IMR-90 (cell line): Measurements from ENCODE around the gene FBXO34. TPM values are rescaled to one million over a fixed set of nuclear protein-coding genes. Genes with fewer than 3 reads are reported as not detected.

Experiments
- ATAC-seq: fragments of 200-7000 bp; cut with Tn5 transposase; 2 replicates; pipeline ENCODE4 v1.9.1; 2020; ENCODE audit warnings: low read depth, mild to moderate bottlenecking, moderate library complexity
- BruUV-seq: library from RNA; stranded (reverse); fragments of 400-500 nt; replicated peaks from 2 replicates; lab custom pipeline; 2021; lab: Mats Ljungman, UMichigan
- CTCF ChIA-PET: fragments of 300-600 bp; formaldehyde crosslinking; extraction: SDS; loops from one replicate; lab custom pipeline; 2021; ENCODE audit warnings: antibody characterized with exemption; lab: Yijun Ruan, JAX
- POLR2A ChIA-PET: fragments of 300-600 bp; sonication (Branson Sonifier 250); formaldehyde crosslinking; loops from one replicate; lab custom pipeline; 2022; ENCODE audit warnings: antibody characterized with exemption; ENCODE audit not compliant: unreplicated experiment; lab: Charles Lee
- DNase-seq: peaks from one replicate; pipeline ENCODE4 v3.0.0; 2013
- H2AFZ ChIP-seq: replicated peaks from 2 replicates; pipeline ENCODE3; 2013; ENCODE audit warnings: low read length, mild to moderate bottlenecking; ENCODE audit not compliant: poor library complexity
- H2AK5ac ChIP-seq: 2 replicates; pipeline ENCODE4 v1.6.1; 2013; ENCODE audit warnings: low read depth, low read length, inconsistent platforms
- H2AK9ac ChIP-seq: replicated peaks from 2 replicates; pipeline ENCODE3; 2013; ENCODE audit warnings: mild to moderate bottlenecking, low read depth, low read length, moderate library complexity; ENCODE audit not compliant: poor library complexity
- H2BK120ac ChIP-seq: 2 replicates; pipeline ENCODE4 v1.6.1; 2013; ENCODE audit warnings: low read depth, low read length, inconsistent platforms
- H2BK15ac ChIP-seq: 3 replicates; pipeline ENCODE4 v1.6.1; 2013; ENCODE audit warnings: low read depth, low read length, inconsistent platforms
- H2BK20ac ChIP-seq: 2 replicates; pipeline ENCODE4 v1.6.1; 2013; ENCODE audit warnings: low read depth, mild to moderate bottlenecking, inconsistent platforms, low read length, moderate library complexity
- H2BK5ac ChIP-seq: 2 replicates; pipeline ENCODE4 v1.6.1; 2013; ENCODE audit warnings: mild to moderate bottlenecking, low read depth, low read length, inconsistent platforms; ENCODE audit not compliant: poor library complexity, severe bottlenecking
- H3K14ac ChIP-seq: replicated peaks from 2 replicates; pipeline ENCODE4 v1.6.1; 2013; ENCODE audit warnings: low read depth, low read length, inconsistent platforms
- H3K18ac ChIP-seq: 2 replicates; pipeline ENCODE4 v1.6.1; 2013; ENCODE audit warnings: low read depth, low read length, control low read depth
- H3K23ac ChIP-seq: 2 replicates; pipeline ENCODE4 v1.6.1; 2013; ENCODE audit warnings: low read depth, low read length, inconsistent platforms
- H3K27ac ChIP-seq: 2 replicates; pipeline ENCODE4 v1.5.1; 2013; ENCODE audit warnings: mild to moderate bottlenecking, control low read depth, low read length; ENCODE audit not compliant: insufficient read depth
- H3K27me3 ChIP-seq: 2 replicates; pipeline ENCODE4 v1.6.1; 2013; ENCODE audit warnings: low read length; ENCODE audit not compliant: control insufficient read depth, insufficient read depth
- H3K36me3 ChIP-seq: 2 replicates; pipeline ENCODE4 v1.6.1; 2013; ENCODE audit warnings: low read length, mixed read lengths; ENCODE audit not compliant: control insufficient read depth, insufficient read depth
- H3K4ac ChIP-seq: 2 replicates; pipeline ENCODE4 v1.6.1; 2013; ENCODE audit warnings: low read depth, low read length, inconsistent platforms
- H3K4me1 ChIP-seq: 2 replicates; pipeline ENCODE4 v1.6.1; 2013; ENCODE audit warnings: low read length, mixed read lengths; ENCODE audit not compliant: control insufficient read depth, insufficient read depth
- H3K4me2 ChIP-seq: 2 replicates; pipeline ENCODE4 v1.6.1; 2013; ENCODE audit warnings: low read depth, mild to moderate bottlenecking, control low read depth, low read length, moderate library complexity
- H3K4me3 ChIP-seq: 2 replicates; pipeline ENCODE4 v1.5.1; 2013; ENCODE audit warnings: low read depth, mild to moderate bottlenecking, control low read depth, low read length, moderate library complexity; ENCODE audit not compliant: insufficient read depth
- H3K56ac ChIP-seq: 2 replicates; pipeline ENCODE4 v1.6.1; 2013; ENCODE audit warnings: low read length, inconsistent platforms; ENCODE audit not compliant: insufficient read depth; ENCODE audit errors: extremely low read depth
- H3K79me1 ChIP-seq, 2 experiments: 2 replicates each; pipeline ENCODE4 v1.6.1; 2013; ENCODE audit warnings: low read length in 2 of 2, inconsistent platforms in 1 of 2, low read depth in 1 of 2
- H3K9ac ChIP-seq: 2 replicates; pipeline ENCODE4 v1.6.1; 2013; ENCODE audit warnings: low read depth, low read length, control low read depth
- H3K9me1 ChIP-seq: 2 replicates; pipeline ENCODE4 v1.6.1; 2013; ENCODE audit warnings: low read length, inconsistent platforms; ENCODE audit not compliant: insufficient read depth
- H3K9me3 ChIP-seq: 2 replicates; pipeline ENCODE4 v1.6.1; 2013; ENCODE audit warnings: low read length; ENCODE audit not compliant: control insufficient read depth, insufficient read depth
- H4K20me1 ChIP-seq: 2 replicates; pipeline ENCODE4 v1.6.1; 2013; ENCODE audit warnings: low read length, inconsistent platforms; ENCODE audit not compliant: insufficient read depth
- H4K5ac ChIP-seq: 2 replicates; pipeline ENCODE4 v1.6.1; 2013; ENCODE audit warnings: mild to moderate bottlenecking, low read depth, low read length, control low read depth
- H4K8ac ChIP-seq, 2 experiments: 2 replicates each; pipeline ENCODE4 v1.6.1; 2013; ENCODE audit warnings: low read depth in 2 of 2, low read length in 2 of 2, control low read depth in 1 of 2, inconsistent platforms in 1 of 2
- H4K91ac ChIP-seq: 2 replicates; pipeline ENCODE4 v1.6.1; 2013; ENCODE audit warnings: low read depth, low read length, inconsistent platforms; ENCODE audit not compliant: insufficient read depth
- BHLHE40 ChIP-seq: fragments of 150-350 bp; IDR thresholded peaks from 2 replicates; pipeline ENCODE4 v1.6.1; 2016; ENCODE audit warnings: mild to moderate bottlenecking, low read depth, low read length
- CEBPB ChIP-seq: IDR thresholded peaks from 2 replicates; pipeline ENCODE4 v1.6.1; 2012; ENCODE audit warnings: low read depth, low read length, improper control_type of control experiment
- CHD1 ChIP-seq: IDR thresholded peaks from 2 replicates; pipeline ENCODE4 v1.6.1; 2012; ENCODE audit warnings: low read depth, low read length, improper control_type of control experiment
- CTCF ChIP-seq: conservative IDR thresholded peaks from 2 replicates; pipeline ENCODE4 v1.5.1; 2012; ENCODE audit warnings: mild to moderate bottlenecking, low read depth, low read length, improper control_type of control experiment
- ELK1 ChIP-seq: fragments of 150-350 bp; IDR thresholded peaks from 2 replicates; pipeline ENCODE4 v1.6.1; 2016; ENCODE audit warnings: low read depth, mild to moderate bottlenecking, low read length, moderate library complexity, borderline replicate concordance
- FOS ChIP-seq: fragments of 150-350 bp; IDR thresholded peaks from 2 replicates; pipeline ENCODE4 v1.6.1; 2016; ENCODE audit warnings: low read depth, low read length
- MAFK ChIP-seq: IDR thresholded peaks from 2 replicates; pipeline ENCODE4 v1.6.1; 2012; ENCODE audit warnings: low read depth, low read length, improper control_type of control experiment
- MAZ ChIP-seq: IDR thresholded peaks from 2 replicates; pipeline ENCODE4 v1.6.1; 2012; ENCODE audit warnings: low read depth, mild to moderate bottlenecking, low read length, improper control_type of control experiment, moderate library complexity, borderline replicate concordance
- MXI1 ChIP-seq: IDR thresholded peaks from 2 replicates; pipeline ENCODE4 v1.6.1; 2012; ENCODE audit warnings: low read depth, mild to moderate bottlenecking, low read length, moderate library complexity, borderline replicate concordance
- NFE2L2 ChIP-seq: fragments of 150-350 bp; IDR thresholded peaks from 2 replicates; pipeline ENCODE4 v1.6.1; 2016; ENCODE audit warnings: low read depth, mild to moderate bottlenecking, low read length
- POLR2A ChIP-seq: IDR thresholded peaks from 2 replicates; pipeline ENCODE4 v1.6.1; 2012; ENCODE audit warnings: mild to moderate bottlenecking, low read depth, low read length
- RAD21 ChIP-seq: IDR thresholded peaks from 2 replicates; pipeline ENCODE4 v1.6.1; 2012; ENCODE audit warnings: low read length, improper control_type of control experiment
- RCOR1 ChIP-seq: IDR thresholded peaks from 2 replicates; pipeline ENCODE4 v1.6.1; 2012; ENCODE audit warnings: mild to moderate bottlenecking, low read length, improper control_type of control experiment; ENCODE audit not compliant: insufficient replicate concordance
- RFX5 ChIP-seq: IDR thresholded peaks from 2 replicates; pipeline ENCODE4 v1.8.0; 2012; ENCODE audit warnings: low read depth, mild to moderate bottlenecking, low read length, moderate library complexity
- SMC3 ChIP-seq: fragments of 150-350 bp; IDR thresholded peaks from 2 replicates; pipeline ENCODE4 v1.6.1; 2016; ENCODE audit warnings: low read depth, mild to moderate bottlenecking, antibody characterized with exemption, low read length, moderate library complexity
- USF2 ChIP-seq: fragments of 150-350 bp; IDR thresholded peaks from 2 replicates; pipeline ENCODE4 v1.6.1; 2017; ENCODE audit warnings: mild to moderate bottlenecking, antibody characterized with exemption, low read length, low read depth
- WGBS, 2 experiments: methylation state at CpG; one replicate each; pipeline versions ENCODE4 v1.1.5 to v1.1.7; 2013; ENCODE audit warnings: missing lambda C conversion rate in 2 of 2; ENCODE audit not compliant: insufficient read length in 1 of 2; ENCODE audit errors: extremely low coverage in 2 of 2; 5-methylcytosine and 5-hydroxymethylcytosine counted together
- dilution Hi-C: fragments of 300-500 bp; cut with HindIII; formaldehyde crosslinking; loops from one replicate; pipeline ENCODE4 v1.14.3; 2018; ENCODE audit warnings: low sequenced_read_pairs; ENCODE audit not compliant: unreplicated experiment
- in situ Hi-C: fragments of 300-500 bp; cut with MboI; formaldehyde crosslinking; loops from 3 replicates; pipeline ENCODE4 v1.14.3; 2019; ENCODE audit warnings: low sequenced_read_pairs, inconsistent platforms, mixed read lengths
- intact Hi-C: fragments of 100-400 bp; cut with micrococcal nuclease; formaldehyde crosslinking; loops from 2 replicates; pipeline ENCODE4 v1.10.0; 2022
- polyA plus RNA-seq, 3 experiments: library from polyadenylated mRNA; depleted of rRNA; stranded (reverse); fragments of >200 nt; gene quantifications; 2 replicates each; pipeline ENCODE4 v1.2.3, GENCODE V29; 2012; ENCODE audit warnings: low replicate concordance in 1 of 3
- total RNA-seq: library from RNA; depleted of rRNA; stranded (reverse); fragments of >200 nt; gene quantifications from 2 replicates; pipeline ENCODE4 v1.2.3, GENCODE V29; 2012

FBXO34 gene
- total and polyA plus RNA-seq, 2 of the 4 experiments (the other 2 are of a cell fraction): 15.4 to 35.1 TPM

GRCh38 chr14:55254581-55254980, 16.6 kb upstream of the FBXO34 start:
- Histone ChIP-seq H3K4ac (no peak overlapping the region), H3K4me3 (no peak overlapping the region), H3K9me1 (no peaks in the 10 kb centered on the region), H3K9ac (no peak overlapping the region), H2BK5ac (no peak overlapping the region), H2BK120ac (no peak overlapping the region), H3K27me3 (peaks cover 22% of the 10 kb centered on the region), H3K4me1 (peaks cover 1% of the 10 kb centered on the region; the same call in 1 of the 2 replicates), H3K27ac (no peak overlapping the region), H2AK9ac (no peak overlapping the region), H3K14ac (no peak overlapping the region), H2BK15ac (no peak overlapping the region), H3K36me3 (no peaks in the 10 kb centered on the region), H4K5ac (no peak overlapping the region), H3K23ac (no peak overlapping the region), H2AK5ac (no peak overlapping the region), H4K8ac (no peak overlapping the region), H2BK20ac (no peak overlapping the region), H4K20me1 (no peaks in the 10 kb centered on the region), H3K9me3 (no peaks in the 10 kb centered on the region), H3K79me1 (no peaks in the 10 kb centered on the region), H3K56ac (no peak overlapping the region), H4K91ac (no peak overlapping the region), H2AFZ (no peak overlapping the region), H3K4me2 (no peak overlapping the region), H3K18ac (no peak overlapping the region)
- no TSS peak for BruUV-seq
- dilution Hi-C loops: no loop called here
- intact Hi-C loops: no loop called here
- ATAC-seq: no peak
- CTCF ChIA-PET: interaction anchor here (0.6 to 1.5 kb wide), 4 partner anchors 9 to 41 kb away, joined by 3 to 5 read pairs (median 4); no protein-coding TSS in a partner anchor
- TF ChIP-seq RAD21 (no peak), ELK1 (no peak), MAFK (no peak), USF2 (no peak), NFE2L2 (no peak), CEBPB (no peak), CHD1 (no peak), RCOR1 (no peak), BHLHE40 (no peak), MXI1 (no peak), MAZ (no peak), FOS (no peak), SMC3 (no peak), RFX5 (no peak), CTCF (no peak), POLR2A (no peak)
- in situ Hi-C loops: no loop called here
- WGBS, 2 experiments: no CpG with 5 or more reads among the region's 1 CpG
- DNase-seq: no peak
- POLR2A ChIA-PET: no interaction called here
